ENCODE data around the gene ABCD2. TPM values are rescaled to one million over a fixed set of nuclear protein-coding genes. Genes with fewer than 3 reads are reported as not detected.
"Not testable (repeated sequence)": the region's sequence is repeated elsewhere in the genome, so short reads cannot be mapped to it uniquely, and the experiment has no call there.

Gene ABCD2
- total RNA-seq, 2 experiments from 2014 or later: 8.6 to 9.1 TPM

GRCh38 chr12:39522167-39522566 is 97.4 kb downstream of the ABCD2 start:
- H3K4me3 Mint-ChIP-seq; H3K27me3 Mint-ChIP-seq (ENCODE audit: low read depth); intact Hi-C loops (cut with micrococcal nuclease); H3K27ac Mint-ChIP-seq; H3K4me1 Mint-ChIP-seq (ENCODE audit: low read depth); DNase-seq; H3K36me3 Mint-ChIP-seq (ENCODE audit: low read depth): not testable (repeated sequence)
- CTCF ChIA-PET: interaction anchor here (0.9 to 1.5 kb wide), 2 partner anchors 11 to 15 kb away, joined by 3 to 4 read pairs; no protein-coding TSS in a partner anchor
- H3K9me3 Mint-ChIP-seq: peaks cover 13% of the 10 kb centered on the region

DNA sequence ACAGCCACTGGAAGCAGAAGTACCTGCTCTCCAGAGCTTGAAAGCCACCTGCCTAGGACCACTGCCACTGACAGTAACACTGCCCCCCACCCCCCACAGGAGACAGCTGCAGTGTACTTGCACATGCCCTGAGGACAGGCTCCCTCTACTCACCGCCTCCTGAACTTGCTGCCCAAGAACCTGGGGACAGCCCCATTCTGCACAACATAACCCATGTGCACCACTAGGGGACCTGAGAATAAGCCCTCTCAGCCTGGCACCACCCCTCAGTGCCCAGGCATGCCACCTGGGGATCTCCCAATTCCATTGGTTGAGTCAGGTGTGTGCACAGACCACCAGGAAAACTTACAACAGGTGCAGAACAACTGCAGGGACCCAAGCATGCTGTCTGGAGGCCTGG is 109.6 kb downstream of the ABCD2 start:
- H3K27ac Mint-ChIP-seq: no peak overlapping the region
- DNase-seq: no peak
- no peaks in the 10 kb centered on the region for H3K4me1 Mint-ChIP-seq (ENCODE audit: low read depth)
- no peak overlapping the region for H3K4me3 Mint-ChIP-seq
- intact Hi-C loops (cut with micrococcal nuclease): no loop called here
- no peaks in the 10 kb centered on the region for H3K27me3 Mint-ChIP-seq (ENCODE audit: low read depth)
- CTCF ChIA-PET: no interaction called here
- peaks cover 8% of the 10 kb centered on the region for H3K9me3 Mint-ChIP-seq
- H3K36me3 Mint-ChIP-seq (ENCODE audit: low read depth): peaks cover 9% of the 10 kb centered on the region

DNA sequence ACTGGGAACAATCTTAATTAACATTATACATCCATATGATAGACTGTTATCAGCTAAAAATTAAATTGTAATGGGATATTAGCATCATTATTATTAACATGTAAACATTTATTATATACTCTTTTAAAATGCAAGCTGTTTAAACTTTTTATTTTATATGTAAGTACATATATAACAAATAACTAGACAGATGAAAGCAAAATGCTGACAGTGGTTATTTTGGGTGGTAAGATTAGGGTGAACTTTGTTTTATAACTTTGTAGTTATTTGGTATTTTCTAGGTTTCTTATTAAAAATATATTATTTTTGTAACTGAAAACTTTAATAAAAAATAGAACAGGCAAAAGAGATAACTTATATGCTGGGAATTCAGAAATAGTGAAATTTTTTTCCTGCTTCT is 114.0 kb downstream of the ABCD2 start:
- CTCF ChIA-PET: interaction anchor here (0.6 kb wide), 1 partner anchor 191 kb away, joined by 3 read pairs; no protein-coding TSS in a partner anchor
- intact Hi-C loops (cut with micrococcal nuclease): no loop called here
- Mint-ChIP-seq H3K4me3 (no peak overlapping the region), H3K36me3 (ENCODE audit: low read depth) (no peaks in the 10 kb centered on the region), H3K27me3 (ENCODE audit: low read depth) (no peaks in the 10 kb centered on the region), H3K4me1 (ENCODE audit: low read depth) (no peaks in the 10 kb centered on the region), H3K27ac (no peak overlapping the region), H3K9me3 (no peaks in the 10 kb centered on the region)
- no peak for DNase-seq

DNA sequence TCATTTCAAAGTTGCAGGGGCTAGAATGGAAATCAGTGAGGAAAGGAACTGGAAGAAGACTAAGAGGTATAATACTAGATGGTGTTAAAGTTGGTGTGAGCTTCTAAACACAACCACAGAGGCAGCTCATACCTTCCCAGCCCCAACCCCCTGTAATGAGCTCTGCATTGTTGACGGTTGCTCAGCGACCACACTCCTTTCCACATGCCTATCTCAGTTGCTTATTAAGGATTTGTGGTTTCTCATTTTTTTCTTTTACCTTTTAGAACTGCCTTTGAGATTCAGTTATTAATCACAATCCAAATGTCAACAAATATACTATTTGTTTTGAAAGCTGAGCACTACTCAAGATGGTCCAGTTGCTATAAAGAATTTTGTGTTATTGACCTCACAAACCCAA is 114.6 kb downstream of the ABCD2 start:
- CTCF ChIA-PET: interaction anchor here (0.6 kb wide), 1 partner anchor 192 kb away, joined by 3 read pairs; no protein-coding TSS in a partner anchor
- H3K4me1 Mint-ChIP-seq (ENCODE audit: low read depth): no peaks in the 10 kb centered on the region
- H3K9me3 Mint-ChIP-seq: no peaks in the 10 kb centered on the region
- intact Hi-C loops (cut with micrococcal nuclease): no loop called here
- no peak overlapping the region for H3K27ac Mint-ChIP-seq
- no peak overlapping the region for H3K4me3 Mint-ChIP-seq
- no peaks in the 10 kb centered on the region for H3K27me3 Mint-ChIP-seq (ENCODE audit: low read depth)
- H3K36me3 Mint-ChIP-seq (ENCODE audit: low read depth): no peaks in the 10 kb centered on the region
- no peak for DNase-seq

GRCh38 chr12:39503439-39503838 is 116.2 kb downstream of the ABCD2 start:
- Mint-ChIP-seq H3K9me3 (no peaks in the 10 kb centered on the region), H3K4me1 (ENCODE audit: low read depth) (no peaks in the 10 kb centered on the region), H3K27me3 (ENCODE audit: low read depth) (no peaks in the 10 kb centered on the region)

DNA sequence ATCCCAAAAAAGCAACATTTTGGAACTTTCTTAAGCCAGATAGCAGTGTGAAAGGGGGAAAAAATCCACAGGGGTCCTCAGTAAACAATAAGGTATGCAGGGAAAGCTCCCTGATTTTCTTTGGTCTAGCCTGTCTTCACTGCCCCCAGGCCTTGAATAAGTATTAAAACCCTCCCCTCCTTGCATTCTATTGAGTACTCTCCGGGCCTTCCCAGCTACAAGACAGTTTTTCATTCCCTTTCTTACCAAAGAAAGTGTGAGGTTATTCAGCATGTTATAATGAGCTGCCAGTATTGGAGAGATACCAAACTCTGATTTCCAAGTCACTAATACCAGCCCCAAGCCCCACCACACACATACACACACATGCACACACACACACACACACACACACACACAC is 116.9 kb downstream of the ABCD2 start:
- Mint-ChIP-seq H3K4me3 (no peak overlapping the region), H3K4me1 (ENCODE audit: low read depth) (no peaks in the 10 kb centered on the region), H3K36me3 (ENCODE audit: low read depth) (no peaks in the 10 kb centered on the region), H3K27me3 (ENCODE audit: low read depth) (no peaks in the 10 kb centered on the region), H3K9me3 (no peaks in the 10 kb centered on the region), H3K27ac (no peak overlapping the region)
- intact Hi-C loops (cut with micrococcal nuclease): no loop called here
- no peak for DNase-seq
- CTCF ChIA-PET: no interaction called here

More at GRCh38 chr12:39503439-39503838, 116.2 kb downstream of the ABCD2 start:
- H3K4me3 Mint-ChIP-seq: no peak overlapping the region
- intact Hi-C loops (cut with micrococcal nuclease): no loop called here
- H3K36me3 Mint-ChIP-seq (ENCODE audit: low read depth): no peaks in the 10 kb centered on the region
- CTCF ChIA-PET: no interaction called here
- no peak for DNase-seq
- H3K27ac Mint-ChIP-seq: no peak overlapping the region

Other genes starting within 250 kb of the ABCD2 start
- 10 to 100 TPM; 21.4 to 22.0 TPM for gene KIF21A, start 176.7 kb downstream of the ABCD2 start, total RNA-seq

Data from activated naive CD4-positive, alpha-beta T cell treated with anti-CD3 and anti-CD28 coated beads for 36 hours (primary cell).